Smooth muscle cell (in vitro differentiated cells): ENCODE measurements around the gene CCDC30. TPM values are rescaled to one million over a fixed set of nuclear protein-coding genes. Genes with fewer than 3 reads are reported as not detected.

Source experiments
- DNase-seq: peaks from one replicate; lab custom pipeline; 2025; ENCODE audit not compliant: unreplicated experiment; lab: John Stamatoyannopoulos, UW
- H2AFZ ChIP-seq: fragments of 200-600 bp; sonication (generic); 2 replicates; pipeline ENCODE4 v1.6.0; 2016; ENCODE audit warnings: antibody characterized with exemption, low read depth, mild to moderate bottlenecking
- H3F3A ChIP-seq: fragments of 200-600 bp; sonication (generic); 2 replicates; pipeline ENCODE4 v1.6.0; 2017; ENCODE audit warnings: antibody characterized with exemption, low read depth
- H3K27ac ChIP-seq: fragments of 200-600 bp; sonication (generic); 2 replicates; pipeline ENCODE4 v1.5.1; 2016; ENCODE audit warnings: low read depth, mild to moderate bottlenecking
- H3K27me3 ChIP-seq: fragments of 200-600 bp; sonication (generic); 2 replicates; pipeline ENCODE4 v1.6.1; 2016; ENCODE audit warnings: low read depth, mild to moderate bottlenecking
- H3K36me3 ChIP-seq: fragments of 200-600 bp; sonication (generic); 2 replicates; pipeline ENCODE4 v1.5.1; 2016; ENCODE audit warnings: low read depth
- H3K4me1 ChIP-seq: fragments of 200-600 bp; sonication (generic); 2 replicates; pipeline ENCODE4 v1.5.1; 2016; ENCODE audit warnings: low read depth
- H3K4me2 ChIP-seq: fragments of 200-600 bp; sonication (generic); 2 replicates; pipeline ENCODE4 v1.6.0; 2016; ENCODE audit warnings: mild to moderate bottlenecking
- H3K4me3 ChIP-seq: fragments of 200-600 bp; sonication (generic); 2 replicates; pipeline ENCODE4 v1.5.1; 2016; ENCODE audit warnings: mild to moderate bottlenecking
- H3K79me2 ChIP-seq: fragments of 200-600 bp; sonication (generic); 2 replicates; pipeline ENCODE4 v1.6.0; 2016; ENCODE audit warnings: low read depth, mild to moderate bottlenecking
- H3K9ac ChIP-seq: fragments of 200-600 bp; sonication (generic); 2 replicates; pipeline ENCODE4 v1.6.0; 2016; ENCODE audit warnings: low read depth
- H3K9me3 ChIP-seq: fragments of 200-600 bp; sonication (generic); replicated peaks from 2 replicates; pipeline ENCODE4 v1.5.1; 2016; ENCODE audit warnings: low read depth
- H4K20me1 ChIP-seq: fragments of 200-600 bp; sonication (generic); 2 replicates; pipeline ENCODE4 v1.6.0; 2016; ENCODE audit warnings: low read depth
- WGBS: methylation state at CpG from one replicate; pipeline ENCODE4 v1.1.7; 2016; ENCODE audit warnings: low lambda C conversion rate; 5-methylcytosine and 5-hydroxymethylcytosine counted together
- polyA plus RNA-seq: library from polyadenylated mRNA; unstranded; fragments of >200 nt; fragmentation: Nextera tagmentation; extraction: Ambion mirVana; gene quantifications from 2 replicates; pipeline ENCODE4 v1.2.1, GENCODE V29; 2016
- total RNA-seq: library from RNA; depleted of rRNA; stranded (reverse); fragments of >200 nt; gene quantifications from 2 replicates; pipeline ENCODE4 v1.2.3, GENCODE V29; 2014
- TF ChIP-seq, protein P1 (sequence below): fragments of 200-600 bp; sonication (generic); IDR thresholded peaks from 2 replicates; pipeline ENCODE4 v1.5.1; 2017; ENCODE audit warnings: borderline replicate concordance, mild to moderate bottlenecking, antibody characterized with exemption; ENCODE audit not compliant: insufficient read depth, poor library complexity, severe bottlenecking

The CCDC30 gene
- total RNA-seq (0.67 and 1.6 TPM in 2 replicates), polyA plus RNA-seq (1.2 and 1.8 TPM in 2 replicates)

DNA sequence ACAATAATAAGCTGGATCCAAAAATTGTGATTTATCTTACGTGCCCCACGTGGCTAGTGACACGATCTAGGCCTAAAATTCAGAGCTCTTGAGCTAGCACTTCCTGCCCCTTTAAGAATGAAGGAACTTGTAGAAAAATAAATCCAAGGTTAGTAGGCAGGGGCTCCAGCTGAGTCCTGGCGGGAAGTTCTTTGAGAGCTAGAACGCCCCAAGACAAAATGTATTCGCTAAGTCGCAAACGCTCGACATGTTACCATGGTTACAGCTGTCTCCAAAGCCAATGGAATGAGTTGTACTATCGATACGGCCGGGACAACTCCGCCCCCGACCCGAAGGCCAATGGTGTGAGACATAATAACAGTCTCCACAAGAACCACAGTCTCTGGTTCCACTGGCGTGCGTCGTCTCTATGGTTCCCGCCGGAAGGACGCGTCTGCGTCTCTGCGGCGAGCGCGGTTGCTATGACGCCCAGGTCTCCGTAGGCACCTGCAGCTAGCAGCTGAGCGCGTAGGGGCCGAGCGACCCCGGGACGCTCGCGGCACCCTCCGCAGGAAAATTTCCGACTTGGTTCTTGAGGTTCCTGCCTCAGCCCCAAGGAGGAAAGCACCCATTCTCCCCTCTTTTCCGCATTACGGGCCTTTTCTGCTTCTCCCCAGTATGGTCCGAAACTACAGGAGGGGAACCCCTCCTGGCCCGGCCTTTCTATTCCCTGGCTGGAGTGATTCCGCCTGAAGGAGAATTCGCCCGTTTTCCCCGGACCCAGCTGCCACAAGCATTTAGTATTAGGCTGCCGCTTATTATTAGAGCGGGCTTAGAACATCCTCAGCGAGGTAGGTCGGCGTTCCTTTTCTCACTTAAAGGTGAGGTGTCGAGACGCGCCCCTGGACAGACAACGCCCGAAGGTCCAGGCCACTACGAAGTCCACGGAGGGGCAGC is at the start of gene CCDC30:
CCDC30 (plus strand) TSS at position 459 of the 936 bp plus-strand sequence. CDS start 17,266 bp downstream, outside the sequence.
- TF ChIP-seq, protein P1, sequence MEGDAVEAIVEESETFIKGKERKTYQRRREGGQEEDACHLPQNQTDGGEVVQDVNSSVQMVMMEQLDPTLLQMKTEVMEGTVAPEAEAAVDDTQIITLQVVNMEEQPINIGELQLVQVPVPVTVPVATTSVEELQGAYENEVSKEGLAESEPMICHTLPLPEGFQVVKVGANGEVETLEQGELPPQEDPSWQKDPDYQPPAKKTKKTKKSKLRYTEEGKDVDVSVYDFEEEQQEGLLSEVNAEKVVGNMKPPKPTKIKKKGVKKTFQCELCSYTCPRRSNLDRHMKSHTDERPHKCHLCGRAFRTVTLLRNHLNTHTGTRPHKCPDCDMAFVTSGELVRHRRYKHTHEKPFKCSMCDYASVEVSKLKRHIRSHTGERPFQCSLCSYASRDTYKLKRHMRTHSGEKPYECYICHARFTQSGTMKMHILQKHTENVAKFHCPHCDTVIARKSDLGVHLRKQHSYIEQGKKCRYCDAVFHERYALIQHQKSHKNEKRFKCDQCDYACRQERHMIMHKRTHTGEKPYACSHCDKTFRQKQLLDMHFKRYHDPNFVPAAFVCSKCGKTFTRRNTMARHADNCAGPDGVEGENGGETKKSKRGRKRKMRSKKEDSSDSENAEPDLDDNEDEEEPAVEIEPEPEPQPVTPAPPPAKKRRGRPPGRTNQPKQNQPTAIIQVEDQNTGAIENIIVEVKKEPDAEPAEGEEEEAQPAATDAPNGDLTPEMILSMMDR: no peak
- H3K27ac ChIP-seq: peak within 1 kb of the TSS; percentile 84
- peak within 1 kb of the TSS; percentile 77 for H3K9ac ChIP-seq
- H3K4me3 ChIP-seq: peak within 1 kb of the TSS; percentile 53
- no peaks in the 10 kb centered on the region for H4K20me1 ChIP-seq
- H3F3A ChIP-seq: peaks cover 3% of the 10 kb centered on the region
- peak; percentile 52 for DNase-seq
- H3K9me3 ChIP-seq: no peaks in the 10 kb centered on the region
- H3K4me2 ChIP-seq: peak within 1 kb of the TSS; percentile 83
- 7% methylated on average over 59 of the region's 59 CpGs for WGBS
- H3K27me3 ChIP-seq: no peaks in the 10 kb centered on the region
- H2AFZ ChIP-seq: peak within 1 kb of the TSS; percentile 70
- no peaks in the 10 kb centered on the region for H3K4me1 ChIP-seq
- H3K36me3 ChIP-seq: no peaks in the 10 kb centered on the region
- H3K79me2 ChIP-seq: no peaks in the 10 kb centered on the region

DNA sequence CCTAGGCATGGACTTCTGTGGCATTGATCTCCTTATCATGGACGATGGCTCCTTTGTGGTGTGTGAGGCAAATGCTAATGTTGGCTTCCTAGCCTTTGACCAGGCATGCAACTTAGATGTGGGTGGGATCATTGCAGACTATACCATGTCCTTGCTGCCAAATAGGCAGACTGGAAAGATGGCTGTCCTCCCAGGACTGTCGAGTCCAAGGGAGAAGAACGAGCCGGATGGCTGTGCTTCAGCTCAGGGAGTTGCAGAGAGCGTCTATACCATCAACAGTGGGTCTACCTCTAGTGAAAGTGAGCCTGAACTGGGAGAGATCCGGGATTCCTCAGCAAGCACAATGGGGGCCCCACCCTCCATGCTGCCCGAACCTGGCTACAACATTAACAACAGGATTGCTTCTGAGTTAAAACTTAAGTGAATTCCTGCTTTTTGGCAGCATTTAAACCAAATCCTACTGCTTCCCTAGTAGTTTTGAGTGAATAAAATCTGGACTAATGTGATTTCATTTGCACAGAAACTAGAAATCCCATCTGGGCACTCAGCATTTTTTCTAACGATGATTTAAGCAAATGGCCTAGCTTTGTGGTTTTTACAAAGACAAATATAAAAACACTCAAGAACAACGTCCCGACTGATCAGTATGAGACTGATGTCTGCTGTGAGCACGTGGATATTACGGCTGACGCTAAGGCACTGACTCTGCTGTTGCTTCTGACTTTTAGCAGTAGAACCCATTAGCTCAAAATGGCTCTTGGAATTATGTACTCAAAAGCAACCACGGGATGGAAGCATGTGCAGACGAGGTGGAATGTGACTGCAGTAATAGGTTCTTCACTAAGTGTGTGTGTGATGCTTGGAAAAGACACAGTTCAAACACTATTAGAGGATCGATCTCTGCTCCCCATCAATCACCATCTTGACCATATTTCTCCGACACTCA is 48.3 kb upstream of the CCDC30 start:
- TF ChIP-seq, protein P1: no peak
- H2AFZ ChIP-seq: no peak overlapping the region
- no peak for DNase-seq
- no peaks in the 10 kb centered on the region for H3K9me3 ChIP-seq
- H3K4me3 ChIP-seq: no peak overlapping the region
- no peak overlapping the region for H3K4me2 ChIP-seq
- no peaks in the 10 kb centered on the region for H3K79me2 ChIP-seq
- H3K27me3 ChIP-seq: no peaks in the 10 kb centered on the region
- no peak overlapping the region for H3K27ac ChIP-seq
- no peaks in the 10 kb centered on the region for H3K4me1 ChIP-seq
- WGBS: 93% methylated on average over 17 of the region's 17 CpGs
- no peaks in the 10 kb centered on the region for H3K36me3 ChIP-seq
- no peaks in the 10 kb centered on the region for H3F3A ChIP-seq
- H3K9ac ChIP-seq: no peak overlapping the region
- no peaks in the 10 kb centered on the region for H4K20me1 ChIP-seq

DNA sequence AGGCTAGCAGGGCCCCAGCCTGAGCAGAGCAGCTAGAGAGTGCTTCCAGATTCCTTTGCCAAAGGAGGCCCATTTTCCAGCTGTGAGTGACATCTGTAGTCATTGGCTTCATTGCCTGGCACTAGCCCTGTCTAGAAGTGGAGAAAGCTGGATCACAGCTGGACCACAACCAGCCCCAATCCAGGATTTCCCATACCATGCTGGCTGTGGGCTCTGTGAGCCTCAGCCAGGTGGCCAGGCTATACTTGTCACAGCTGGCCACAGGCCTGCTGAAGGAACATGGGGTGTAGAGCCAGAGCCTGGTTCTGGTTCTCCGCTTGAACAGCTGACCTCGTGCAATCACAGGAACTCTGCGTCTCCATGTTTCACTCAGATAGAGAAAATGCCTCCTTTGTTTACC is 45.9 kb upstream of the CCDC30 start:
- WGBS: 77% methylated on average over 3 of the region's 3 CpGs
- TF ChIP-seq, protein P1: no peak
- Histone ChIP-seq H3K4me2 (no peak overlapping the region), H3K4me3 (no peak overlapping the region), H3K27ac (no peak overlapping the region), H3K9me3 (no peaks in the 10 kb centered on the region), H3K9ac (no peak overlapping the region), H3K4me1 (peaks cover 12% of the 10 kb centered on the region), H3F3A (no peaks in the 10 kb centered on the region), H3K27me3 (no peaks in the 10 kb centered on the region), H3K36me3 (no peaks in the 10 kb centered on the region), H4K20me1 (no peaks in the 10 kb centered on the region), H2AFZ (no peak overlapping the region), H3K79me2 (no peaks in the 10 kb centered on the region)
- no peak for DNase-seq
